Measurements from ENCODE around the gene ZNF787.
"Not testable (repeated sequence)": the region's sequence is repeated elsewhere in the genome, so short reads cannot be mapped to it uniquely, and the experiment has no call there.

ZNF787 gene

GRCh38 chr19:56099638-56100539, 21.2 kb downstream of the ZNF787 start:
- no CpG with 5 or more reads among the region's 31 CpGs for WGBS (ENCODE audit: extremely low coverage, insufficient coverage, insufficient read length)
- Histone ChIP-seq H2BK5ac (ENCODE audit: low read depth, low read length, poor library complexity) (no peak overlapping the region), H4K91ac (ENCODE audit: low read depth, low read length) (no peak overlapping the region), H2BK12ac (ENCODE audit: low read length) (no peak overlapping the region), H2AFZ (ENCODE audit: insufficient read depth, low read length, poor library complexity) (no peak overlapping the region), H2AK5ac (ENCODE audit: low read length) (no peak overlapping the region), H3K4me2 (ENCODE audit: low read length) (no peak overlapping the region), H3K9ac (ENCODE audit: low read length) (no peak overlapping the region), H2BK120ac (ENCODE audit: insufficient read depth, low read length, poor library complexity) (no peak overlapping the region), H3K9me3 (ENCODE audit: insufficient read depth, low read depth, low read length) (peaks cover 3% of the 10 kb centered on the region), H3K23ac (ENCODE audit: low read length) (no peak overlapping the region), H3K4me3 (ENCODE audit: low read depth, low read length) (peak overlapping the region; percentile 30), H3K79me1 (ENCODE audit: low read length) (no peaks in the 10 kb centered on the region), H3K18ac (ENCODE audit: low read length) (peak overlapping the region; percentile 41), H3K36me3 (ENCODE audit: control insufficient read depth in 1 of 2, insufficient read depth in 2 of 2, low read length in 2 of 2) (peaks cover 64 to 66% of the 10 kb centered on the region in 2 experiments), H3K14ac (ENCODE audit: low read length) (no peak overlapping the region), H4K12ac (ENCODE audit: low read depth, low read length) (no peak overlapping the region), H3K4me1 (ENCODE audit: control insufficient read depth in 1 of 2, insufficient read depth in 2 of 2, low read length in 2 of 2) (no peaks in the 10 kb centered on the region), H4K8ac (ENCODE audit: low read depth, low read length) (no peak overlapping the region), H3K27me3 (ENCODE audit: insufficient read depth, low read length) (no peaks in the 10 kb centered on the region), H3K27ac (ENCODE audit: low read depth, low read length) (no peak overlapping the region), H3K4ac (ENCODE audit: low read depth, low read length) (no peak overlapping the region), H3K79me2 (ENCODE audit: control insufficient read depth, insufficient read depth, low read length, poor library complexity) (peaks cover 4% of the 10 kb centered on the region)
- no peak for DNase-seq

- H2BK5ac ChIP-seq (ENCODE audit: low read depth, low read length, poor library complexity): no peak overlapping the region
- no peak overlapping the region for H3K27ac ChIP-seq (ENCODE audit: low read depth, low read length)
- H3K4me2 ChIP-seq (ENCODE audit: low read length): no peak overlapping the region
- H3K79me1 ChIP-seq (ENCODE audit: low read length): no peaks in the 10 kb centered on the region
- H3K79me2 ChIP-seq (ENCODE audit: control insufficient read depth, insufficient read depth, low read length, poor library complexity): peaks cover 4% of the 10 kb centered on the region
- H4K91ac ChIP-seq (ENCODE audit: low read depth, low read length): no peak overlapping the region
- no CpG with 5 or more reads among the region's 34 CpGs for WGBS (ENCODE audit: extremely low coverage, insufficient coverage, insufficient read length)
- H3K4ac ChIP-seq (ENCODE audit: low read depth, low read length): no peak overlapping the region
- H3K9ac ChIP-seq (ENCODE audit: low read length): no peak overlapping the region
- no peaks in the 10 kb centered on the region for H3K9me3 ChIP-seq (ENCODE audit: insufficient read depth, low read depth, low read length)
- no peak overlapping the region for H3K4me3 ChIP-seq (ENCODE audit: low read depth, low read length)
- no peak for DNase-seq
- no peak overlapping the region for H3K14ac ChIP-seq (ENCODE audit: low read length)
- H3K4me1 ChIP-seq (ENCODE audit: control insufficient read depth in 1 of 2, insufficient read depth in 2 of 2, low read length in 2 of 2): no peaks in the 10 kb centered on the region
- H3K23ac ChIP-seq (ENCODE audit: low read length): no peak overlapping the region
- no peak overlapping the region for H2BK120ac ChIP-seq (ENCODE audit: insufficient read depth, low read length, poor library complexity)
- H2AFZ ChIP-seq (ENCODE audit: insufficient read depth, low read length, poor library complexity): no peak overlapping the region
- H2BK12ac ChIP-seq (ENCODE audit: low read length): no peak overlapping the region
- H3K18ac ChIP-seq (ENCODE audit: low read length): no peak overlapping the region
- no peaks in the 10 kb centered on the region for H3K27me3 ChIP-seq (ENCODE audit: insufficient read depth, low read length)
- H3K36me3 ChIP-seq (ENCODE audit: control insufficient read depth in 1 of 2, insufficient read depth in 2 of 2, low read length in 2 of 2): peaks cover 63 to 64% of the 10 kb centered on the region in 2 experiments
- H4K12ac ChIP-seq (ENCODE audit: low read depth, low read length): no peak overlapping the region
- no peak overlapping the region for H2AK5ac ChIP-seq (ENCODE audit: low read length)
- H4K8ac ChIP-seq (ENCODE audit: low read depth, low read length): no peak overlapping the region
Observed at GRCh38 chr19:56098731-56099568, 22.1 kb downstream of the ZNF787 start.

GRCh38 chr19:56098237-56098636, 22.9 kb downstream of the ZNF787 start:
- not testable (repeated sequence) for H2BK120ac ChIP-seq (ENCODE audit: insufficient read depth, low read length, poor library complexity); H3K4me2 ChIP-seq (ENCODE audit: low read length); H2AK5ac ChIP-seq (ENCODE audit: low read length); H3K79me2 ChIP-seq (ENCODE audit: control insufficient read depth, insufficient read depth, low read length, poor library complexity); H4K8ac ChIP-seq (ENCODE audit: low read depth, low read length); H4K91ac ChIP-seq (ENCODE audit: low read depth, low read length); H3K4ac ChIP-seq (ENCODE audit: low read depth, low read length); H4K12ac ChIP-seq (ENCODE audit: low read depth, low read length); H3K4me3 ChIP-seq (ENCODE audit: low read depth, low read length); H2BK5ac ChIP-seq (ENCODE audit: low read depth, low read length, poor library complexity); H3K79me1 ChIP-seq (ENCODE audit: low read length); H2BK12ac ChIP-seq (ENCODE audit: low read length); H3K14ac ChIP-seq (ENCODE audit: low read length); DNase-seq; H3K4me1 ChIP-seq (ENCODE audit: control insufficient read depth in 1 of 2, insufficient read depth in 2 of 2, low read length in 2 of 2); H3K27me3 ChIP-seq (ENCODE audit: insufficient read depth, low read length); H3K9ac ChIP-seq (ENCODE audit: low read length); H3K18ac ChIP-seq (ENCODE audit: low read length); H3K23ac ChIP-seq (ENCODE audit: low read length); H3K27ac ChIP-seq (ENCODE audit: low read depth, low read length); H2AFZ ChIP-seq (ENCODE audit: insufficient read depth, low read length, poor library complexity); H3K9me3 ChIP-seq (ENCODE audit: insufficient read depth, low read depth, low read length)
- peaks cover 64 to 65% of the 10 kb centered on the region in 2 experiments for H3K36me3 ChIP-seq (ENCODE audit: control insufficient read depth in 1 of 2, insufficient read depth in 2 of 2, low read length in 2 of 2)
- WGBS (ENCODE audit: extremely low coverage, insufficient coverage, insufficient read length): no CpG with 5 or more reads among the region's 21 CpGs

- no peak overlapping the region for H2BK5ac ChIP-seq (ENCODE audit: low read depth, low read length, poor library complexity)
- H3K79me2 ChIP-seq (ENCODE audit: control insufficient read depth, insufficient read depth, low read length, poor library complexity): no peaks in the 10 kb centered on the region
- H3K4me1 ChIP-seq (ENCODE audit: control insufficient read depth in 1 of 2, insufficient read depth in 2 of 2, low read length in 2 of 2): no peaks in the 10 kb centered on the region
- no peak overlapping the region for H4K91ac ChIP-seq (ENCODE audit: low read depth, low read length)
- H3K23ac ChIP-seq (ENCODE audit: low read length): no peak overlapping the region
- no peak overlapping the region for H4K12ac ChIP-seq (ENCODE audit: low read depth, low read length)
- H2BK120ac ChIP-seq (ENCODE audit: insufficient read depth, low read length, poor library complexity): no peak overlapping the region
- H3K27ac ChIP-seq (ENCODE audit: low read depth, low read length): no peak overlapping the region
- H3K18ac ChIP-seq (ENCODE audit: low read length): no peak overlapping the region
- DNase-seq: no peak
- H3K9me3 ChIP-seq (ENCODE audit: insufficient read depth, low read depth, low read length): peaks cover 3% of the 10 kb centered on the region
- no peak overlapping the region for H2AK5ac ChIP-seq (ENCODE audit: low read length)
- no peak overlapping the region for H3K9ac ChIP-seq (ENCODE audit: low read length)
- H3K36me3 ChIP-seq (ENCODE audit: control insufficient read depth in 1 of 2, insufficient read depth in 2 of 2, low read length in 2 of 2): peaks cover 63 to 64% of the 10 kb centered on the region in 2 experiments
- no peak overlapping the region for H4K8ac ChIP-seq (ENCODE audit: low read depth, low read length)
- no peaks in the 10 kb centered on the region for H3K27me3 ChIP-seq (ENCODE audit: insufficient read depth, low read length)
- H3K14ac ChIP-seq (ENCODE audit: low read length): no peak overlapping the region
- no peak overlapping the region for H2BK12ac ChIP-seq (ENCODE audit: low read length)
- no peaks in the 10 kb centered on the region for H3K79me1 ChIP-seq (ENCODE audit: low read length)
- no CpG with 5 or more reads among the region's 7 CpGs for WGBS (ENCODE audit: extremely low coverage, insufficient coverage, insufficient read length)
- no peak overlapping the region for H3K4me2 ChIP-seq (ENCODE audit: low read length)
- H3K4ac ChIP-seq (ENCODE audit: low read depth, low read length): no peak overlapping the region
- no peak overlapping the region for H3K4me3 ChIP-seq (ENCODE audit: low read depth, low read length)
- H2AFZ ChIP-seq (ENCODE audit: insufficient read depth, low read length, poor library complexity): no peak overlapping the region
Observed at GRCh38 chr19:56097776-56098175, 23.3 kb downstream of the ZNF787 start.

All from trophoblast cell (in vitro differentiated cells and primary cell).